PC-3 (cell line): ENCODE results near the gene PNISR.

ENCODE experiments used
- CTCF ChIP-seq: fragments of 300-600 bp; sonication (generic); conservative IDR thresholded peaks from 2 replicates; pipeline ENCODE4 v1.5.1; 2017; ENCODE audit warnings: antibody characterized with exemption, low read depth, mild to moderate bottlenecking, low read length
- EZH2 ChIP-seq: fragments of 300-600 bp; sonication (generic); IDR thresholded peaks from one replicate; pipeline ENCODE4 v1.6.1; 2017; ENCODE audit warnings: antibody characterized with exemption, mild to moderate bottlenecking, low read length; ENCODE audit not compliant: unreplicated experiment

- TF ChIP-seq CTCF (no peak), EZH2 (no peak)
Measured at GRCh38 chr6:99427988-99428387, 2.9 kb upstream of the PNISR start.
